ENCODE results near the gene BRSK1. TPM values are rescaled to one million over a fixed set of nuclear protein-coding genes. Genes with fewer than 3 reads are reported as not detected.

BRSK1 gene
- total and polyA plus RNA-seq, 2 of the 8 experiments (the other 6 are each of a cell fraction or from before 2014, with no cell fraction given), result 27.6 to 32.7 TPM

GRCh38 chr19:55240713-55241020, 43.1 kb upstream of the BRSK1 start:
- POLR2A ChIA-PET (ENCODE audit: partially characterized antibody), result interaction anchor here (0.7 to 2.1 kb wide), 5 partner anchors 13 to 147 kb away, joined by 3 to 7 read pairs (median 4); no protein-coding TSS in a partner anchor
- FAIRE-seq, result no peak
- TF ChIP-seq CEBPB (IDR thresholded peaks at IDR 0.05; ENCODE audit: low read depth, low read length), result no peak
- TF ChIP-seq TEAD4 (IDR thresholded peaks at IDR 0.05; ENCODE audit: low read depth, low read length), result no peak
- TF ChIP-seq RBBP5 (IDR thresholded peaks at IDR 0.05; ENCODE audit: borderline replicate concordance, low read depth, low read length), result no peak
- TF ChIP-seq EGR1 (IDR thresholded peaks at IDR 0.05; ENCODE audit: borderline replicate concordance, low read depth, low read length), result no peak
- TF ChIP-seq CHD1 (IDR thresholded peaks at IDR 0.05; ENCODE audit: low read depth, low read length), result no peak
- TF ChIP-seq KDM4A (IDR thresholded peaks at IDR 0.05; ENCODE audit: low read depth, low read length, severe bottlenecking), result no peak
- no peak for TF ChIP-seq CTBP2 (IDR thresholded peaks at IDR 0.05; ENCODE audit: borderline replicate concordance, insufficient read depth, insufficient read length, low read length)
- TF ChIP-seq NANOG (IDR thresholded peaks at IDR 0.05; ENCODE audit: insufficient read depth, low read depth, low read length, poor library complexity, severe bottlenecking), result no peak
- no peak for TF ChIP-seq SP1 (IDR thresholded peaks at IDR 0.05; ENCODE audit: low read depth, low read length)
- TF ChIP-seq SP4 (IDR thresholded peaks at IDR 0.05; ENCODE audit: low read length), result no peak
- no peak for TF ChIP-seq RNF2 (IDR thresholded peaks at IDR 0.05; ENCODE audit: borderline replicate concordance, low read depth, low read length, missing control alignments, poor library complexity, severe bottlenecking)
- TF ChIP-seq SUZ12 (IDR thresholded peaks at IDR 0.05; ENCODE audit: low read length), result no peak
- TF ChIP-seq PHF8 (conservative IDR thresholded peaks at IDR 0.05; ENCODE audit: low read depth, low read length), result no peak
- no peak for TF ChIP-seq POLR2A (IDR thresholded peaks at IDR 0.05; ENCODE audit: control extremely low read depth in 1 of 2, low read depth in 2 of 2, low read length in 2 of 2)
- TF ChIP-seq KDM5A (IDR thresholded peaks at IDR 0.05; ENCODE audit: low read length), result no peak

More at GRCh38 chr19:55240713-55241020, 43.1 kb upstream of the BRSK1 start:
- Histone ChIP-seq H4K20me1 (replicated peaks in 1 of 2; ENCODE audit: control insufficient read depth in 1 of 2, insufficient read depth in 2 of 2, low read length in 2 of 2) (peaks cover 0 to 16% of the 10 kb centered on the region in 2 experiments), H2AFZ (ENCODE audit: low read length) (no peak overlapping the region), H3K23ac (ENCODE audit: insufficient read length) (no peak overlapping the region), H3K4me3 (ENCODE audit: extremely low read depth in 1 of 4, insufficient read depth in 2 of 4, low read depth in 3 of 4, low read length in 4 of 4) (no peak overlapping the region), H2BK5ac (ENCODE audit: low read depth, low read length) (no peak overlapping the region), H3K4ac (replicated peaks; ENCODE audit: insufficient read length, low read depth, low read length) (no peak overlapping the region), H3K4me1 (replicated peaks in 1 of 4; ENCODE audit: control insufficient read depth in 3 of 4, insufficient read depth in 4 of 4, low read length in 3 of 4) (no peaks in the 10 kb centered on the region), H2BK12ac (ENCODE audit: low read depth, low read length) (no peak overlapping the region), H3K27ac (ENCODE audit: low read depth, low read length) (no peak overlapping the region), H3K9me3 (ENCODE audit: insufficient read depth in 2 of 2, low read depth in 1 of 2, low read length in 1 of 2) (no peaks in the 10 kb centered on the region), H3K14ac (ENCODE audit: insufficient read length) (no peak overlapping the region), H3K56ac (replicated peaks; ENCODE audit: insufficient read length, low read depth, low read length) (no peak overlapping the region), H3K36me3 (ENCODE audit: control insufficient read depth in 2 of 4, insufficient read depth in 4 of 4, low read length in 3 of 4) (peaks cover 15 to 65% (median 51%) of the 10 kb centered on the region in 4 experiments), H2AK5ac (ENCODE audit: low read depth, low read length) (no peak overlapping the region), H3K27me3 (replicated peaks in 1 of 4; ENCODE audit: control insufficient read depth in 3 of 4, extremely low read depth in 1 of 4, insufficient read depth in 3 of 4, low read length in 3 of 4) (no peaks in the 10 kb centered on the region), H3K79me2 (ENCODE audit: control insufficient read depth in 1 of 2, insufficient read depth in 2 of 2, low read length in 2 of 2) (no peaks in the 10 kb centered on the region), H3K79me1 (ENCODE audit: low read depth, low read length) (no peaks in the 10 kb centered on the region; the same call in 1 of the 2 replicates), H3K4me2 (ENCODE audit: insufficient read depth in 1 of 2, low read depth in 2 of 2, low read length in 2 of 2) (no peak overlapping the region), H3K23me2 (ENCODE audit: low read depth, low read length) (no peaks in the 10 kb centered on the region), H4K8ac (ENCODE audit: extremely low read depth, insufficient read depth, low read length) (no peak overlapping the region), H2BK20ac (ENCODE audit: low read length) (no peak overlapping the region), H2BK15ac (ENCODE audit: low read length) (no peak overlapping the region), H2BK120ac (replicated peaks; ENCODE audit: low read depth, low read length) (no peak overlapping the region), H4K5ac (ENCODE audit: insufficient read length, low read depth, low read length) (no peak overlapping the region), H3K9ac (replicated peaks in 1 of 4; ENCODE audit: extremely low read depth in 1 of 4, low read depth in 3 of 4, low read length in 3 of 4) (no peak overlapping the region), H4K91ac (replicated peaks; ENCODE audit: insufficient read length, low read length) (no peak overlapping the region), H3K18ac (ENCODE audit: extremely low read depth, low read length) (no peak overlapping the region)
- DNase-seq (ENCODE audit: low read depth in 1 of 2, low spot score in 2 of 2), result no peak
- CTCF ChIA-PET (ENCODE audit: partially characterized antibody), result interaction anchor here (1.1 to 8.4 kb wide), 4 partner anchors 10 to 100 kb away, joined by 4 to 32 read pairs (median 5); no protein-coding TSS in a partner anchor
- 94% methylated on average over 6 of the region's 6 CpGs; no CpG with 5 or more reads in 1 of the 2 experiments for WGBS, 2 experiments (ENCODE audit: extremely low coverage in 1 of 2, insufficient coverage in 1 of 2, insufficient read length in 1 of 2, insufficient replicate concordance in 2 of 2, low coverage in 1 of 2, low lambda C conversion rate in 2 of 2, missing lambda C conversion rate in 1 of 2)
